Activated T-helper 1 cell treated with anti-CD3 and anti-CD28 coated beads, Interleukin-12 subunit alpha, Interleukin-12 subunit beta, Interleukin-2, Interleukin-4 antibody, amounts not matched to agents 30 ng/mL and 10 ng/mL and 1 ng/mL, durations not matched to agents 14 hours and 24 hours and 36 hours (primary cell): ENCODE results near the gene FERMT3. TPM values are rescaled to one million over a fixed set of nuclear protein-coding genes. Genes with fewer than 3 reads are reported as not detected.

Experiments
- total RNA-seq: library from RNA; stranded (reverse); gene quantifications from 2 replicates; pipeline ENCODE4 v1.2.3, GENCODE V29; 2022

Gene FERMT3
- total RNA-seq, 1 donor from 2014 or later, result 211 TPM

Other genes starting within 250 kb of the FERMT3 start
- gene COX8A, start 232.1 kb upstream of the FERMT3 start, total RNA-seq, result 289 and 291 TPM in 2 replicates
- gene OTUB1, start 220.3 kb upstream of the FERMT3 start, total RNA-seq, result 104 and 114 TPM in 2 replicates
- not detected in 2 replicates for gene FLRT1, start 170.8 kb upstream of the FERMT3 start, total RNA-seq
- 17.4 and 20.2 TPM in 2 replicates for gene MACROD1, start 40.6 kb upstream of the FERMT3 start, total RNA-seq
- gene STIP1, start 20.6 kb upstream of the FERMT3 start, total RNA-seq, result 493 and 495 TPM in 2 replicates
- gene TRPT1, start 19.5 kb downstream of the FERMT3 start, total RNA-seq, result 30.3 and 35.5 TPM in 2 replicates
- gene NUDT22, start 19.6 kb downstream of the FERMT3 start, total RNA-seq, result 74.9 and 79.4 TPM in 2 replicates
- gene DNAJC4, start 23.8 kb downstream of the FERMT3 start, total RNA-seq, result 18.4 and 19.8 TPM in 2 replicates
- gene VEGFB, start 27.9 kb downstream of the FERMT3 start, total RNA-seq, result 55.5 and 60.2 TPM in 2 replicates
- gene FKBP2, start 34.4 kb downstream of the FERMT3 start, total RNA-seq, result 32.6 and 34.3 TPM in 2 replicates
- gene PPP1R14B, start 40.2 kb downstream of the FERMT3 start, total RNA-seq, result 238 and 248 TPM in 2 replicates
- 13.4 and 14.2 TPM in 2 replicates for gene PLCB3, start 44.8 kb downstream of the FERMT3 start, total RNA-seq
- 30.1 and 38.0 TPM in 2 replicates for gene BAD, start 77.9 kb downstream of the FERMT3 start, total RNA-seq
- gene GPR137, start 79.1 kb downstream of the FERMT3 start, total RNA-seq, result 35.3 and 41.8 TPM in 2 replicates
- 0.16 and 0.29 TPM in 2 replicates for gene KCNK4, start 84.6 kb downstream of the FERMT3 start, total RNA-seq
- gene CATSPERZ, start 93.6 kb downstream of the FERMT3 start, total RNA-seq, result 0.47 TPM in 1 of 2 replicates, not detected in the other
- gene ESRRA, start 98.8 kb downstream of the FERMT3 start, total RNA-seq, result 64.4 and 67.3 TPM in 2 replicates
- 307 and 312 TPM in 2 replicates for gene TRMT112, start 110.8 kb downstream of the FERMT3 start, total RNA-seq
- gene PRDX5, start 111.4 kb downstream of the FERMT3 start, total RNA-seq, result 89.0 and 100 TPM in 2 replicates
- gene CCDC88B, start 133.5 kb downstream of the FERMT3 start, total RNA-seq, result 133 and 137 TPM in 2 replicates
- 38.3 and 46.0 TPM in 2 replicates for gene RPS6KA4, start 152.4 kb downstream of the FERMT3 start, total RNA-seq